UCSD-AML1 (cell line): ENCODE measurements around the gene ZNF431.
"Not testable (repeated sequence)": the region's sequence is repeated elsewhere in the genome, so short reads cannot be mapped to it uniquely, and the experiment has no call there.

Experiments used
- DNase-seq: peaks from one replicate; lab custom pipeline; 2025; ENCODE audit not compliant: unreplicated experiment; lab: John Stamatoyannopoulos, UW

The ZNF431 gene

GRCh38 chr19:21141787-21142464 is at the start of gene ZNF431:
ZNF431 (plus strand) TSS chr19:21142040; CDS start chr19:21142184, 144 bp downstream.
- peak; percentile 86 for DNase-seq

DNA sequence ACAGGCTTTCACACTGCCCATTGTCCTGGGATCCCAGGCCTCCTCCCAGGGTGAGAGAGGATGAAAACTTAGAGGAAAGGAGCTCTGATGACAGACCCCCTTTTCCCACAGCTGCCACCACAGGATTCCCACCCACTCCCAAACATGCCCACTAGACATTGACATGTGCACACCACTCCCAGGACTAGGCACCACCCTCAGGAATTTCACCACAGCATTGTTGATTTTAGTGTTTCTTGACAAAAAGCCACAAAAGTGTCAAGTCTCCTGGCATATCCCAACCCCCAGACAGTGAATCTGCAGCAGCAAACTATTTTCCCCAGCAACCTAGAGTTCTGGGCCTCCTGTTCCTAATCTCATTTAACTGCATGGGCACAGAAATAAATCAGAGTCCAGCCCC is 49.7 kb upstream of the ZNF431 start:
- DNase-seq: no peak

DNA sequence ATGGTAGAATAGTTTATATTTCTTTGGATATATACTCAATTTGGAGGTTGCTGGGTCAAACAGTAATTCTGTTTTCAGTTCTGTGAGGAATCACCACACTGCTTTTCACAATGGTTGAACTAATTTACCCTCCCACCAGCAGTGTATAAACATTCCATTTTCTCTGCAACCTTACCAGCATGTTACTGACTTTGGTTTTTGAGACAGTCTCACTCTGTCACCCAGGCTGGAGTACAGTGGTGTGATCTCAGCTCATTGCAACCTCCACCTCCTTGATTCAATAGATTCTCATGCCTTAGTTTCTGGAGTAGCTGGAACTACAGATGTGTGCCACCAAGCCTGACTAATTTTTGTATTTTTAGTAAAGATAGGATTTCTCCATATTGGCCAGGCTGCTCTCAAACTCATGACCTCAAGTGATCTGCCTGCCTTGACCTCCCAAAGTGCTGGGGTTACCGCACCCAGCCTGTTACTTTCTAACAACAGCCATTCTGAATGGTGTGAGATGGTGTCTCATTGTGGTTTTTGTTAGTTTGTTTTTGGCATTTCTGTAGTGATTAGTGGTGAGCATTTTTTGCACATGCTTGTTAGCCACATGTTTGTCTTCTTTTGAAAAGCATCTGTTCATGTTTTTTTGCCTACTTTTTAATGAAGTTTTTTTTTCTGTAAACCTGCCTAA is 47.4 kb upstream of the ZNF431 start:
- DNase-seq: no peak

DNA sequence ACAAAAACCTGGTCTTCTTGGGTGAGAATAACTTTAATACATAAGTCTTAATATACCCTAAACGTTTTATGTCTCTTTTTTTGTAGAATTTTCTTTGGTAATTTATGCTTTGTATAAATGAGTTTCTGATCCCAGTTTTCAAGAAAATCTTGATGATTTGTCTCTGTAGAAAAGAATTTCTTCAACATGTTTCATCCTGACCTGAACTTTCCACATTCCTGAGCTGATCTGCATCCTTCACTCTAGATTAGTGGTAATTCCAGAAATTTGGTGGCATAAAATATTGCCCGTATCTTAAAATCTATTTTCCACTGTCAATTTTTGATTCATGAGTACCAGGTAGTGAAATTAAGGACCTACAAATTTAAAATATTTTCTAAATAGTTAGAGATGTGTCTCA is 43.5 kb upstream of the ZNF431 start:
- no peak for DNase-seq

GRCh38 chr19:21101521-21102242 is 40.2 kb upstream of the ZNF431 start:
- DNase-seq: no peak

DNA sequence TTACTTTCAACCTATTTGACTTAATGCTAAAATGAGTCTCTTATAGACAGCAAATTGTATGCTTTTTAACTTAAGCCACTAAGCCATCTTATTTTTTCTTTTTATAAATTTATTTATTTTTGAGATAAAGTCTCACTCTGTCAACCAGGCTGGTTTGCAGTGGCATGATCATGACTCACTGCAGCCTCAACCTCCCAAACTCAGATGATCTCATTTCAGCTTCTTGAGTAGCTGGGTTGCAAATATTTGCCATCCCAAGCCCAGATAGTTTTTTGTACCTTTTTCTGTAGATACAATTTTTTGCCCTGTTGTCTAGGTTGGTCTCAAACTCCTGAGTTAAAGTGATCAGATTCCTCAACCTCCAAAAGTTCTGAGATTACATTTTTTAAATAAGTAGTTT is 32.7 kb upstream of the ZNF431 start:
- DNase-seq: no peak

- no peak for DNase-seq
Measured at GRCh38 chr19:21110183-21110582, 31.7 kb upstream of the ZNF431 start.

DNA sequence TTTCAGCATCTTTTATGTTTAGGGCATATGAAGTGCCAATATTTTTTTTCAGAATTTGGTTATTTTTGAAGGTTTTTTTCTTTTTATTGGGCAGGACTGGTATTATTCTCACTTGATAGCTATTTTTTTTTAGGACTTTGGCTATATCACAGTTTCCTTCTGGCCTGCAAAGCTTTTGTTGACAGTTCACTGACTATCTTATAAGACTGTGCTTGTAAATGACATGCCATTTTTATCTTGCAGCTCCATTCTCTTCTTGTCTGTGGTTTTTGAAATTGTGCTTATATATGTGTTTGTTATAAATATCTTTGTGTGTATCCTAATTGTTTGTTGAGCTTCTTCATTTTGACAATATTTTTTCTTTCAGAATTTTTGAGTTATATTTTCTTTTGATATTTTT is 26.4 kb upstream of the ZNF431 start:
- DNase-seq: no peak

- no peak for DNase-seq
Measured at GRCh38 chr19:21117041-21117907, 24.6 kb upstream of the ZNF431 start.

DNA sequence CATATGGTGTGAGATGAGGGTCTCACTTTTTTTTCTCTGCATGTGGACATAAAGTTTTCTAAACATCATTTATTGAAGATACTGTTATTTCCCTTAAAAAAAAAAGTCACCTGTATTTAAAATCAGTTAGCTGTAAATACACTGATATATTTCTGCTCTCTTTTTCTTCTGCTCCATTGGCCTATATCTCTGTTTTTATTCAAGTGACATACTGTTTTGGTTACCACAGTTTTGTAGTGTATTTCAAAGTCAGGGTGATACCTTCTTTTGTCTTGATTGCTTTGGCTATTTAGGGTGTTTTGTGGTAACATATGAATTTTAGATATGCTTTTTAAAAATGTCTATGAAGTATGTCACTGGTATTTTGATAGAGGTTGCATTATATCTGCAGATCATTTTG is 15.8 kb upstream of the ZNF431 start:
- DNase-seq: no peak

GRCh38 chr19:21127001-21127400 is 14.8 kb upstream of the ZNF431 start:
- no peak for DNase-seq

DNA sequence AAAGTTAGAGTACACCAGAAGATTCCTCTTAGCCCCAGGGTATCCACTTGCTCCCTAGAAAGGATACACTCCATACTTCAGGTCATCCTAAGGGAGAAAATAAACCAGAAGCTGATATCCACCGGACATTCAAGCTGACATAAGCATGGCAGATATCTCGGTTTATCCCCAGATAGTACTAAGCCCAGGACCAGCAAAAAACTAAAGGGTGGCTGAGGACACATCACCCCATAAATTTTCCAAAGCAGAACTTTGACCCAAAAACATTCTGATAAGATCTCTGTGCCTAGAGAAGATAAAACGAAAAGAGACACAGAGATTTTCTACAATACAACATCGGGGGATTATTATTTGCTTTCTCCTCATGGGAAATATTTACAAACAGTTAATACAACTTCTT is 13.9 kb upstream of the ZNF431 start:
- no peak for DNase-seq

DNA sequence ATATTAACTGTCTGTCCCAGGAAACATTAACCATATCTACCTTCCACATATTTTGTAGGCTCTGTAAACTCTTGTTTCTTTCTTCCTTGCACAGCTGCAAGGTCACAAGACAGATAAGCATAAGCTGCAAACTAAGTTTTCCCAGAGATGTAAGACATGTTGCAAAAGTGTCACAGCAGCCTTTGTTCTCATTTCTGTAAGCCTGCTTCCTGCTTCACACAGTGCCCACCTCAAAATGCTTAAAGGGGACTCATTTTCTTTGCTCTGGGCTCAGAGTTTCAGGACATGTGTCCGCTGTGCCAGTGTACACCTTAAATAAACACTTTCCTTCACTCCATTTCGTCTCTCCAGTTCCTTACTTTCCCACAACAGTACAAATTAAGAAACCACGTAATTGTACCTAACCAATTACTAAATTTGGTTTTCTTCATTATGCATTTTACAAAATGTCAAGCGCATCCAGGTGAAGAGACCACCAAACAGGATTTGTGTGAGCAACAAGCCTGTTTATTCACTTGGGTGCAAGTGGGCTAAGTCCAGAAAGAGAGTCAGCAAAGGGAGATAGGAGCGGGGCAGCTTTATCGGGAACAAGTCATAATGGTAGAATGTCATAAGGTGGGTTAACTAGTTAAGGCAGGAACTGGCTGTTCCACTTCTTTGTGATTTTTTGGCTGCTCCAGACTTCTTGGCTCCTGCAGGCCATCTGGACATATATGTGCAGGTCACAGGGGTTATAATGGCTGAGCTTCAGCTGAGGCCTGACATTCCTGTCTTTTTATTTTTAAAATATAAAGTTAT is 12.7 kb upstream of the ZNF431 start:
- no peak for DNase-seq

DNA sequence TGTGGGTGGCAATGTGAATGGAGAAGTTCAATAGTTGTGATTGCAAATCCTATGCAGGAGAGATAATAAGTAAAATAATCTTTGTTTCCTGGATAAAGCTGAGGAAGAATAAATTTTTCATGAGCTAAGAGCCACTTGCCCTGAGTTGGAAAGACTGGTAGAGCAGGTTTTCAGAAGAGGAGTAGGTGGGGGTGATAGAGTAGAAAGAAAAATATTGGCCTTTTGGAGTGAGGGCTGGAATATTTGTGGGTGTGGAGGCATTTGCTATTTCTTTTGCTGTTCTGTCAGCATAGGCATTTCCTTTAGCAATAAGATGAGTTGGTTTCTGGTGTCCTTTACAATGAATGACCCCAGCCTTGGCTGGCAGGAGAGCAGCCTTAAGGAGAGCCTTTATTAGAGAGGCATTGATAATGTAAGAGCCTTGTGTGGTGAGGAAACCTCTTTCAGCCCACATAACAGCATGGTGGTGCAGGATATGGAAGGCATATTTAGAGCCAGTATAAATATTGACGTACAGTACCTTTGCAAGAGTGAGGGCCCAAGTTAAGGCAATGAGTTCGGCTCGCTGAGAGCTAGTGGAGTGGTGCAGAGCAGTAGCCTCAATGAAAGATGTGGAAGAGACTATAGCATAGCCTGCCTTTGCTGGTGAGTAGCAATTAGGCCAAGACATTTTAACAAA is 11.6 kb upstream of the ZNF431 start:
- no peak for DNase-seq

DNA sequence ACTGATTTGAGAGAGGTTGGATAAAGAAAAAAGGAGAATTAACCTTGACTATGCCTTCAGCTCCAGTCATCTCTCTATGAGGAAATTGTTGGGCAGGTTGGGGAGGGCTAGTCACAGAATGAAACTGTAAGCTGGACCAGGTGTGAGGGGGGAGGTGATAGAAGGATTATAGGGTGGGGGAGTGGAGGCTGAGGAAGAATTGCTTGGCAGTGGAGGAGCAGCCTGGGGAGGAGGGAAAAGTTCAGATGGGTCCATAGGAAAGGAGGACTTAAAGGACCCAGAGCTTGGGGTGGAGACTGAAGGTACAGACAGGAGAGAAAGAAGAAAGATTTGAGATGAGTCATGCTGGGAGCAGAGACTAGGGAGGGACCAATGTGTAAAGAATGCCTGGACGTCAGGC is 8.2 kb upstream of the ZNF431 start:
- no peak for DNase-seq

DNA sequence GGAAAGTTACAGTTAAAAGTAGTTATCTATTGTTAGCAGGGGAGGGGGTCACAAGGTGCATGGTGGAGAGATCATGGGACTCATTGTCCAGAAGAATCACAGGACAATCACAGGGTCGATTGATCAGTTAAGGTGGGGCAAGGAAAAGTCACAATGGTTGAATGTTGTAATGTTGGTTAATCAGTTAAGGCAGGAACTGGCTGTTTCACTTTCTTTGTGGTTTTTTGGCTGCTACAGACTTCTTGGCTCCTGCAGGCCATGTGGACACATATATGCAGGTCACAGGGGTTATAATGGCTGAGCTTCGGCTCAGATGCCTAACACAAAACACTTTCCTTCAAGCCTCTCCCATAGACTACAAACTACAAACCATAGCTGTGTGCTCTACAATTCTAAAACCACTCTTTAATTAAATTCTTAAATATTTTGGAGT is 6.9 kb upstream of the ZNF431 start:
- no peak for DNase-seq

DNA sequence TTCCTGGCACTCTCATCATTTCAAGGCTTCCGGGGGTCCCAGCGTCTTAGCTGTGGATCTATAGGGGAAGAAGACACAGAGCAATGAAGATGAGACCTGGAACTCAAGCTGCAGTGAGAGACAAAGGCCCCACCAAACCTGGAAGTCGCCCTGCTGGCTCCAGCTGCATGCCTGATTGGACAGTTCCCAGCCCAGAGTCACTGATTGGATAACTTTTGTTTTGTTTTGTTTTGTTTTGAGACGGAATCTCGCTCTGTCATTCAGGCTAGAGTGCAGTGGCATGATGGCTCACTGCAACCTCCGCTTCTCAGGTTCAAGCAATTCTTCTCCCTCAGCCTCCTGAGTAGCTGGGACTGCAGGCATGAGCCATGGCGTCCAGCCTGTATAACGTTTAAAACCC is 6.4 kb upstream of the ZNF431 start:
- no peak for DNase-seq

DNA sequence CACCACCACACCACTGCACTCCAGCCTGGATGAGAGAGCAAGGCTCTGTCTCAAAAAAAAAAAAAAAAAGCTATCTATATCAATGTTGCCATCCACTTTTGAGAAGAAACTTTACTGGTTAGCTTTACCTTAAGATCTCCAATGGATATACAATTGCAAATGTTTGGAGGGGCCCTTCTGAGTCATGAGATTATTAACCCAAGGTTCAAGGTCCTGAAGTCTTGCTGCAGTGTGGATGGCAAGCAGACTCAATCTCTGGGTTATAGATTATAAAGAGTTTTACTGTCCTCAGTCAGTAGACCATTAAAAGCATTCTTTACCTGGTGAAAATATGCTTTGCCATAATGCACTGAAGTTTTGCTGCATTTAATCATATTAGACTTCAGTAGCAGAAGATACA is 3.7 kb upstream of the ZNF431 start:
- no peak for DNase-seq

- not testable (repeated sequence) for DNase-seq
Measured at GRCh38 chr19:21141006-21141405, 834 bp upstream of the ZNF431 start.

DNA sequence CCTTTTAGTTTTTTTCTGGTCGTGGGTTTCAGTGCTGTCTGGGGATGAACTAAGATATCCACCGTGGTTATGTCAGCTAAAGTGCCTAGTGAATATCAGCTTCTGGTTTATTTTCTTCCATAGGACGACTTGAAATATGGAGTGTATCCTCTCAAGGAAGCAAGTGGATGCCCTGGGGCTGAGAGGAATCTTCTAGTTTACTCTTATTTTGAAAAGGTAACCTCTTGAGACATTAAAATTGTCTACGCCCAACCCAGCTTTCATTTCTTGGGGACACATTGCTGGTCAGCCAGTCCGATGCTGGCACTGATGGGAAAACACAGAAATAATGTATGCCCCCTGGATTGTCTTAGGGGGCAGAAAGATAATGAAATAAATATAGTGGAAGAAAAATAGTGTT is 1.6 kb downstream of the ZNF431 start:
- DNase-seq: no peak
